ENCODE measurements around the gene PIK3CB. TPM values are rescaled to one million over a fixed set of nuclear protein-coding genes. Genes with fewer than 3 reads are reported as not detected.

The PIK3CB gene
- total and polyA plus RNA-seq, 4 donors, result 4.7 to 15.9 (median 11.1) TPM

- Histone ChIP-seq H3K4me3 (ENCODE audit: low read depth in 1 of 3, low read length in 3 of 3) (no peak overlapping the region), H3K36me3 (ENCODE audit: control insufficient read depth in 4 of 4, insufficient read depth in 3 of 4, low read depth in 1 of 4, low read length in 3 of 4) (peaks cover 0 to 12% (median 8%) of the 10 kb centered on the region in 4 donors), H3K27me3 (ENCODE audit: control insufficient read depth in 4 of 4, insufficient read depth in 4 of 4, low read length in 3 of 4) (no peaks in the 10 kb centered on the region), H3K4me1 (ENCODE audit: control insufficient read depth in 4 of 4, insufficient read depth in 4 of 4, low read length in 3 of 4) (no peaks in the 10 kb centered on the region), H3K27ac (ENCODE audit: low read depth in 1 of 2, low read length in 2 of 2) (no peak overlapping the region), H3K9ac (ENCODE audit: low read depth in 1 of 2, low read length in 2 of 2) (no peak overlapping the region), H3K9me3 (ENCODE audit: control insufficient read depth in 4 of 4, low read length in 3 of 4) (peaks cover 0 to 8% (median under 1%) of the 10 kb centered on the region in 4 donors)
- WGBS, result 97% methylated on average over 5 of the region's 5 CpGs
- TF ChIP-seq NR2F2 (IDR thresholded peaks at IDR 0.05) (no peak), ATF3 (IDR thresholded peaks at IDR 0.05) (no peak), SP1 (IDR thresholded peaks at IDR 0.05) (no peak), HNF4G (IDR thresholded peaks at IDR 0.05) (no peak), HNF4A (conservative IDR thresholded peaks at IDR 0.05) (no peak), YY1 (IDR thresholded peaks at IDR 0.05) (no peak), FOXA2 (IDR thresholded peaks at IDR 0.05) (no peak), RXRA (IDR thresholded peaks at IDR 0.05) (no peak), EGR1 (IDR thresholded peaks at IDR 0.05; ENCODE audit: low read depth in 2 of 2) (no peak), RAD21 (IDR thresholded peaks at IDR 0.05) (no peak), FOXA1 (IDR thresholded peaks at IDR 0.05) (no peak)
- TF ChIP-seq, protein P1, sequence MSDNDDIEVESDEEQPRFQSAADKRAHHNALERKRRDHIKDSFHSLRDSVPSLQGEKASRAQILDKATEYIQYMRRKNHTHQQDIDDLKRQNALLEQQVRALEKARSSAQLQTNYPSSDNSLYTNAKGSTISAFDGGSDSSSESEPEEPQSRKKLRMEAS (IDR thresholded peaks at IDR 0.05), result no peak
- no peak for DNase-seq (ENCODE audit: low spot score)
Measured at GRCh38 chr3:138678874-138679392, 155.8 kb downstream of the PIK3CB start.

DNA sequence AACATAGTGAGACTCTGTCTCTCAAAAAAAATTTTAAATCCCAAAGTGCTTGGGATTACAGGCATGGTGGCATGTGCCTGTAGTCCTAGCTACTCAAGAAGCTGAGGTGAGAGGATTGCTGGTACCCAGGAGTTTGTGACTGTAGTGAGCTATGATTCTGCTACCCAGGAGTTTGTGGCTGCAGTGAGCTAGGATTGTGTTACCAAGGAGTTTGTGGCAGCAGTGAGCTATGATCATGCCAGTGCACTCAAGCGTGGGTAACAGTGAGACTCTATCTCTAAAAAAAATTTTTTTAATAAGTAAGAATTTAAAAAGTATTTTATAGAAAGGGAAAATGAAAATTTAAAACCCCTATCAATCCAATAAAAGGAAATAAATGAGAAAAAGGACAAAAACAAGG, 156.6 kb downstream of the PIK3CB start:
- Histone ChIP-seq H3K27me3 (ENCODE audit: control insufficient read depth in 4 of 4, insufficient read depth in 4 of 4, low read length in 3 of 4) (no peaks in the 10 kb centered on the region), H3K4me1 (ENCODE audit: control insufficient read depth in 4 of 4, insufficient read depth in 4 of 4, low read length in 3 of 4) (no peaks in the 10 kb centered on the region), H3K27ac (ENCODE audit: low read depth in 1 of 2, low read length in 2 of 2) (no peak overlapping the region), H3K9ac (ENCODE audit: low read depth in 1 of 2, low read length in 2 of 2) (no peak overlapping the region), H3K4me3 (ENCODE audit: low read depth in 1 of 3, low read length in 3 of 3) (no peak overlapping the region), H3K9me3 (ENCODE audit: control insufficient read depth in 4 of 4, low read length in 3 of 4) (peaks cover 0 to 8% (median under 1%) of the 10 kb centered on the region in 4 donors), H3K36me3 (ENCODE audit: control insufficient read depth in 4 of 4, insufficient read depth in 3 of 4, low read depth in 1 of 4, low read length in 3 of 4) (peaks cover 0 to 12% (median 8%) of the 10 kb centered on the region in 4 donors)
- TF ChIP-seq GABPA (IDR thresholded peaks at IDR 0.05 in 1 of 2, conservative IDR thresholded peaks at IDR 0.05 in 1 of 2) (no peak), REST (IDR thresholded peaks at IDR 0.05) (no peak), JUND (IDR thresholded peaks at IDR 0.05) (no peak), FOXA1 (IDR thresholded peaks at IDR 0.05) (no peak), RXRA (IDR thresholded peaks at IDR 0.05) (no peak), HNF4A (conservative IDR thresholded peaks at IDR 0.05) (no peak), FOXA2 (IDR thresholded peaks at IDR 0.05) (no peak), EGR1 (IDR thresholded peaks at IDR 0.05; ENCODE audit: low read depth in 2 of 2) (no peak)
- TF ChIP-seq, protein P1 (IDR thresholded peaks at IDR 0.05), result no peak
- 99% methylated on average over 1 of the region's 1 CpG for WGBS
- DNase-seq (ENCODE audit: low spot score), result no peak

All from liver (tissue), 9 donors.